Testis (tissue), 2 donors: ENCODE results near the gene ARHGAP22.

Source experiments
- POLR2A ChIP-seq: fragments of 450-650 bp; IDR thresholded peaks from one replicate; pipeline ENCODE4 v1.6.1; 2017; ENCODE audit warnings: antibody characterized with exemption, mild to moderate bottlenecking, moderate library complexity
- TF ChIP-seq, protein P1 (sequence below), 3 experiments: fragments of 450-650 bp in 2 of 3; fragments of 200-600 bp in 1 of 3; sonication (generic) in 1 of 3; IDR thresholded peaks; one replicate each; pipeline ENCODE4 v1.5.1; 2016 to 2019; ENCODE audit warnings: antibody characterized with exemption in 3 of 3, mild to moderate bottlenecking in 2 of 3, moderate library complexity in 1 of 3

DNA sequence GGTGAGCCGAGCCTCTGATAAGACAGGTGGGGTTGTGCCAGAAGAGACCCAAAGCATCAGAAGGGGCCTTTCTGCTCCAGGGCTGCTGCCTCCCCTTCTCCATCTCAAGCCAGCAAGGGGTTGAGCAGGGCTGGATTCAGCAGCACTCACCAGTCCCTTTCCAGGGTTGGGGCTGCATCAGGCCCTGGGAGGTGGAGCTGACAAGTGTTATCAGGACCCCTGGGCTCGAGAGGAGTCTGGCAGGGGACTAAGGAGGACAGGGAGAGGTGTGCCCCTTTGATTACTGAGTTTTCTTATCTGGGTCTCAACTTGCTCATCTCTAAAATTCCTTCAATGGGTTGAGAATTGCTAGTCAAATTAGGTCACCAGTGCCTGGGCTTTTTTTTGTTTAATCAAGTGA, 17.8 kb downstream of the ARHGAP22 start:
- TF ChIP-seq, protein P1, sequence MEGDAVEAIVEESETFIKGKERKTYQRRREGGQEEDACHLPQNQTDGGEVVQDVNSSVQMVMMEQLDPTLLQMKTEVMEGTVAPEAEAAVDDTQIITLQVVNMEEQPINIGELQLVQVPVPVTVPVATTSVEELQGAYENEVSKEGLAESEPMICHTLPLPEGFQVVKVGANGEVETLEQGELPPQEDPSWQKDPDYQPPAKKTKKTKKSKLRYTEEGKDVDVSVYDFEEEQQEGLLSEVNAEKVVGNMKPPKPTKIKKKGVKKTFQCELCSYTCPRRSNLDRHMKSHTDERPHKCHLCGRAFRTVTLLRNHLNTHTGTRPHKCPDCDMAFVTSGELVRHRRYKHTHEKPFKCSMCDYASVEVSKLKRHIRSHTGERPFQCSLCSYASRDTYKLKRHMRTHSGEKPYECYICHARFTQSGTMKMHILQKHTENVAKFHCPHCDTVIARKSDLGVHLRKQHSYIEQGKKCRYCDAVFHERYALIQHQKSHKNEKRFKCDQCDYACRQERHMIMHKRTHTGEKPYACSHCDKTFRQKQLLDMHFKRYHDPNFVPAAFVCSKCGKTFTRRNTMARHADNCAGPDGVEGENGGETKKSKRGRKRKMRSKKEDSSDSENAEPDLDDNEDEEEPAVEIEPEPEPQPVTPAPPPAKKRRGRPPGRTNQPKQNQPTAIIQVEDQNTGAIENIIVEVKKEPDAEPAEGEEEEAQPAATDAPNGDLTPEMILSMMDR (IDR thresholded peaks at IDR 0.05), result no peak
- no peak for TF ChIP-seq POLR2A
